GM21390 (cell line): ENCODE data around the gene TMEM171.

Experiments used
- ATAC-seq: cut with Tn5 transposase; IDR thresholded peaks from one replicate; pipeline ENCODE4 v1.9.1; 2021; ENCODE audit not compliant: unreplicated experiment

TMEM171 gene

DNA sequence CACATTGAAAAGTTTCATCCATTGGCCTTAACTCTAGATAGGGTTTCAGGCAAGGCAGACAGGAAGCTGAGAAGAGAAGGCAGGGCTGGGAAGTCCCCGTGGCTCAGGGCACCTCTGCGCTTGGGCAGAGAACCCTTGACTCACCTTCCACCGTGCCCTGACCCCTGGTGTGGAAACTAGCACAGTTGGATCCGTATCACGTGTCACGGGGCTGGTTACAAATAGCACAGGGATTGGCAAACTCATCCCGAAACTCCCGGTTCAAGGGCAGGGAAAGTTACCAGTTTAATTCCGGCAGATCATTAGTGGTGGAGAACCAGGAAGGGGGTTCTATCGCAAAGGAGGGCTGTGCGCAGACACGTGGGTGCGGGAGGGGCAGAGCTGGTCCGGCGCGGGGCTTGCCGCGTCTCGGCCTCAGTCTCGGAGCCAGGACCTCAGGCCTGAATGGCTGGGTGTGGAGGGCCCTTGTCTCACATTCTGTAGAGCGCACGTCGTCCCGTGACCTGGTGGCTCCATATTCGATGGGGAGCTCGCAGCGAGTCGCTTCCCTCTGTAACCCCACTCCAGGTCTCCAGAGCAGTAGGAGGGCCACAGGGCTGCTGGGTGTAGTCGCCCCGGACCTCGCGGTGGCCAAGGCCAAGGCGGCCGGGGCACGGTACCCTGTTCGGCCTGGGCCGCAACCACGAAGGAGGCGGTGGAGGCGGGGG is 771 bp upstream of the TMEM171 start:
- no peak for ATAC-seq

DNA sequence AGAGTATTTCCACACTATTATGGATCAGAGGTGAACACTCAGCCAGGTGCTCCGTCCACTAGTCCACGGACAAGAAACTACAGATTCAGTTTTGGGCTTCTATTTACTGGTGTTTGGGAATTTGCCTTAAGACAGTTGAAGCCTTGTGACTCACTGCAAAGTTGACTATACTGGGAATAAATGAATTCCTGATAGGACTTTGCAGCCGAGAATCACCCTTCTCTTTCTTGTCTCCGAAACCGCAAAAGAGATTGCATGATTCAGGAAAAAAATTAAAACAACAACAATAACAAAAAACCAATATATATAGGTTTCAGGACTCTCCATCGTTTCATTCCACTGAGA is 716 bp downstream of the TMEM171 start:
- ATAC-seq = no peak

DNA sequence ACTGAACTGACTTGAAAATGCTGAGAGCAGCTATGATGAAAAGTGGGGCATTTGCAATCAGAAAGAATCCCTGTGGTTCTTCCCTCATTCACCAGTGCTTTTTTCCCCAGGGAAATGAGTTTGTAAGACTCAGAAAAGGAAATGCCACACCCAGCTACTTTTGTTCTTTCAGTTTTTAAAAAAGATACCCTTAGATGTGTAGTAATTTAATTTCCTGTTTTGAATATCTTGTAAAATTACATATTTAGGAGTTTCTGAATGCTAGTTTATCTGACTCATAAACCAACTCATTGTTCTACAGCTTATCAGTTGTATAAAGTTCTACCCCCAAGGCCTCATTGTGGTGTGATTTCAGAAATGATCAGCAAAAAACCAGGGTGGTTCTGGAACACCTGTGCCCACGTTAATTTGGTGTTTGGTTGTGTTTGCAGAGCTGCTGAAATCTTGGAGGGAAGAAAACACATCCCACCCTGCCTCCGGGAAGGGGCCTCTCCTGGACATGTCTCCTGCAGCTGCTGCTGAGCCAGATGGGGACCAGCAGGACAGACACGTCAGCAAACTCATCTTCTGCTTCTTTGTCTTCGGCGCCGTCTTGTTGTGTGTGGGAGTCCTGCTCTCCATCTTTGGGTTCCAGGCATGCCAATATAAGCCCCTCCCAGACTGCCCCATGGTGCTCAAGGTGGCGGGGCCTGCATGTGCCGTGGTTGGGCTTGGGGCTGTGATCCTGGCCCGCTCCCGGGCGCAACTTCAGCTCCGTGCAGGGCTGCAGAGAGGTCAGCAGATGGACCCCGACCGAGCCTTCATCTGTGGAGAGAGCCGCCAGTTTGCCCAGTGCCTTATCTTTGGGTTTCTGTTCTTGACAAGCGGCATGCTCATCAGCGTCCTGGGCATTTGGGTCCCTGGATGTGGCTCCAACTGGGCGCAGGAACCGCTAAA is 2.8 kb downstream of the TMEM171 start:
- no peak for ATAC-seq

DNA sequence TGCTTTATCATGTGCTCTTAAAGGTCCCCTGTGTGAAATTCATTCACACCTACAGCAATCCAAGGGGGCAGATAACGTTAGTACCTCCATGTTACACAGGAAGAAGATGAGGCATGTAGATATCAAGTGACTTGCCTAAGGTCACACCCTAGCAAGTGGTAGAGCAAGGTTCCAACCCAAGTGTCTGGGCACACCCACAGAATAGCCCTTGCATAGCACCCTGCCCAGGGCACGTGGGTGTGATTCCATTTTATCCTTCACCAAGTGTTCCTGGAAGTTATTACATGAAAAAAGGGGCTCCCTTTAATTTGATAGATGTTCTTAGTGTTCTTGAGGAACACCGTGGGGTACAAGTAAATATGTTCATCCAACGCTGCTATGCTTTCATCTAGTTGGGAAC is 4.9 kb downstream of the TMEM171 start:
- ATAC-seq = no peak

DNA sequence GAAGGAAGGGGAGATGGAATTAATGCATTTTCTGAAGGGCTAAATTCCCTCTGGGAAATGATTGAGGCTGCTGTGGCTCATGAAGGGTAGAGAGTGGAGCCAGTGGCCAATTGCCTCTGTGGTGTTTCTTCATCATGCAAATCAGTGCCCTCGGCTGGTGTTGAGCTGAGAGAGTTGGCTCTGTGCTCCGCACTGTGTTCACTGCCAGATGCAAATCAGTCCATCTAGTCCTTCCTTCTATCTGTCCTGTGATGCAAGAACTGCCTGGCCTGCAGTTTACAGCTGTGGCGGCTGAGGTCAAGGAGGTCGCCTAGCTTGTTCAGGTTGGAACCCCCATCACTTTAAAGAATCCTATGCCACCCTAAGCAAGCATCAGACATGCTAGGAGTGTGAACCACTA is 6.0 kb downstream of the TMEM171 start:
- no peak for ATAC-seq

DNA sequence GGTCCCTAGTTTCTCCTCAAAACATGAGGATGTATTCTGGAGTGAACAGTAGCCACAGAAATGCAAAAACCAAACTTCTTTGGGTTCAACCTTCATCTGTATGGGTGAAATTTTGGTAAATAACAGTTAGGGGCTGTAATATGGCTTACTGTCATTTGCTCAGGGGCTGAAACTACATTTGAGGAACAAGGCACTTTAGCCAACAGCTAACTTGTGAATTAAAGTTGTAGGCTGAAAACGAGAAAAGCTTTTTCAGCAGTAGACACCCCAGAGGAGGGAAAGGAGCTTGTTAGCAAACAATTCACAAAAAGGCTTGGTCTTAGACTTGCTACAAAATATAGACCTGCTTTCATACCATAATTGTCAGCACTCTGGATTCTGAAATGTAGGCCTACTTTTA is 6.6 kb downstream of the TMEM171 start:
- no peak for ATAC-seq

DNA sequence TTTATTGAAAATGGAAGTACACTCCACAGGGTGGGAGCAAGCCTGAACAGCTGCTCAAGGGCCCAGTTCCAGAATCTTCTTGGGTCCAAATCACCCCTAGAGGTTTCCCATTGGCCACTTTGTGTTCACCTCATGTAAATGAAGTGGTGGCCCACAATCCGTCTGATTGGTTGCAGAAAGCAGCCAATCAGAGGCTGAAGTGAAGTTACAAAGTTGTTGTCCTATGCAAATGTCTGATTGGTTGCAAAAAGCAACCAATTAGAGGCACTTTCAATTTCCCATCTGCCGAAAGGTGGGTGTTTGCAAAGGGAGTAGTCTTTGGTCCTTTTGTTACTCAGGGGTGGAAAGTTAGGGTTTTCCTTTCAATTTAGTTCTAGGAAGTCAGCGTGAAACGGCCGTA is 8.8 kb downstream of the TMEM171 start:
- ATAC-seq = no peak

DNA sequence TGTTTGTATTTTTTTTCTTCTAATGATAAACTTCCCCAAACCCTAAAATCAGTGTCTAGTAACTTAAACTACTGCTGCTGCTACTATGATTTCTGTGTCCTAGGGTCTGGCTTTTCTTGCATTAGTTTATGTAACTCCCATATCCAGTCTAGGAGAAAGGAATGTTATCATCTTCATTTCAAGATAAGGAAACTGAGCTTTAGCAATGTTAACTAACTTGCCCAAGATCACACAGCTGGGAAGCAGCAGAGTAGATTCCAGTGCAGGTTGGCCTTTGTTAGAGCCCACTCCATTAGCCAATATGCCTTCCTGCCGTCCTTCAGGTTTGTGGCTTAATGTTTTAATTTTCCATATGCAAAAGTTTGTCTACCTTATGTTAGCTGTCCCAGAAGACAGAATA is 10.4 kb downstream of the TMEM171 start:
- no peak for ATAC-seq

DNA sequence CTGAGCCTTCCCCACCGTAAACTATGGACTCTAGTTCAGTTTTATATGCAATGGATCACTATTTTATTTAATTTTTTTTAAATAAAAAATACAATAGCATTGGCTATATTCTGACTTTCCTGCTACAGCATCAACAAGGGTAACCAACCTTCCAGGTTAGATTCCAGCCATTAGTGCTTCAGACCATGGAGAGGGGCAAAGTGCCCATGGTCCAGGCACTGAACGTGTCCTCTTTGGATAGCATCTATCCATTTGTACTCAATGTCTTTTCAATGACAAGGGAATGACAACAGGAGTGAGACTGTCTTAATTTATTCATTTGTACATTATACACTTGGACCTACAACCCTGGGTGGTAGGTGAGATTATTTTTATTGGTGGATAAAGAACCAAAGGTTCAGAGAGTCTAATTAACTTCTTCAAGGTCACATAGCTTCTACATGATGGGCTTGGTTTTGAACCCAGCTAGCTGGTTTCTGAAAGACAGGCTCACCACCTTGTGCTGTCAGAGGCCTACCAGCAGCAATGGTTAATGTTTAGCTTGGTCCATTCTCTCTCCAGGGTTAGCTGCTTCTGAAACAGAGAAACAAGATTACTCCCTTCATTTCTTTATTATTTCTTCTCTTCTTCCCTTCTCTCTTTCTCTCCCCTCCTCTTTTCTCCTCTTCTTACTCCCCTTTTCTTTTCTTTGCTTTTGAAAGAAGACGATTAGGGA is 11.5 kb downstream of the TMEM171 start:
- ATAC-seq = no peak

DNA sequence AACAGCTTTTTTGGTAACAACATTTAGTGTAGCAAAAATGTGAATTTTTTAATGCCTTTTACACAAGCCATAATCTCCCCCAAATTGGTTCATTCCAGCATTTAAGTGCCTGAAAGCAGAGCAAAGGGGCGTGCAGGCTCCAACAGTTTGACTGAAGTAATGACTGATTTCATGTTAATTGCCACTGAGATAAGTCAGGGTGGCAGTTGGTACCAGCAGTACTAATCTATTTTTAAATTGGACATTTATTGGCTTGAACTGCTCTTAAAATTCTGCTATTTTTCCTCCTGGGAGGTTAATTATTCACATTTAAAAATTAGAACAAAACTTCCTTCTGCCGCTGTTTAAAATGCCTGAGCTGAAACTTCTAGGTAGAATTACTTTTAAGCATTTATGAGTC is 12.4 kb downstream of the TMEM171 start:
- no peak for ATAC-seq

DNA sequence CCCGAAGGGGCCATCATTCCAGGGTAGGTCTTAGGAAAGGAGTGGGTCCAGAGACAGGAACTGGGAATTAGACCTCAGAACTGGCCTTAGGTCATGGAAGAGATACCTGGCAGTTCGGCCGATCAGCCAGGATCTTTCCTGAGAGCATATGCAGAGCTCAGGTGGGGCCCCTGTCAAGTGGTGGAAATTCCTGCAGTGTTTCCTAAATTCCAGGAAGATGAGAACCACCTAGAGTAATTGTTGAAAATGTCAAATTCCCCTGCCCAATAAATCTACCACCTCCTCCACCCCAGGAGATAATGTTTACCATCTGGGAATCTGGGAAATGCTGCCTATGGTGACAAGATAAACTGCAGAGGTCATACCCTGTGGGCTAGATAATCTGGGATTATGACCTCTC is 14.6 kb downstream of the TMEM171 start:
- no peak for ATAC-seq

DNA sequence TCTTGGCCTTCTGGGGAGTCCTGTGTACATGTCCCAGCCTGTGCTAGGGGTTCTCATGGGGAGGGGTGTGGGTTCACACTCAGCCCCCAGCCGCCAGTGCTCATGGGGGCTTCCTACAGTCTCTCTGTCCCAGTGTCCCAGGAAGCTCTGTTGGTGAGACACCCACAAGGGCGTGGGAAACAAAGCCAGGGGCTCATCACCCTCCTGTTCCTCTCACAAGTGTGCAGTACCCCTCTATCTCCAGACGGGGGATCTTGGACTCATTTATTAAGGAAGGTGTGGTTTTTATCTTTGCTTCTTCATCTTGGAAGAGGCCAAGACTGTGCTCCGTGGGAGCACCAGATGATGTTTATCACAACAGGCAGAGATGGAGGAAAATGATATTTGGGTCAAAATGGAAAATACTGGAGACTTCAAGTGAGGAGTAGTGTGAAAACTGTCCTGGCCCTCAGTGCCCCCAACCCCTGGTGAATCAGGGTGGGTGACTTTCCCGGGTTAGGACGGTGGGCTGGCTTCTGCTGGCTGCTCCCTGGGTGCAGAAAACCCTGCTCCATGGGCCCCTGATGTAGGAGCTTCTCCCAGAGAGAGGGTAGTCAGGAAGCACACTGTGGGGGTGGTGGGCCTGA is 15.2 kb downstream of the TMEM171 start:
- no peak for ATAC-seq

DNA sequence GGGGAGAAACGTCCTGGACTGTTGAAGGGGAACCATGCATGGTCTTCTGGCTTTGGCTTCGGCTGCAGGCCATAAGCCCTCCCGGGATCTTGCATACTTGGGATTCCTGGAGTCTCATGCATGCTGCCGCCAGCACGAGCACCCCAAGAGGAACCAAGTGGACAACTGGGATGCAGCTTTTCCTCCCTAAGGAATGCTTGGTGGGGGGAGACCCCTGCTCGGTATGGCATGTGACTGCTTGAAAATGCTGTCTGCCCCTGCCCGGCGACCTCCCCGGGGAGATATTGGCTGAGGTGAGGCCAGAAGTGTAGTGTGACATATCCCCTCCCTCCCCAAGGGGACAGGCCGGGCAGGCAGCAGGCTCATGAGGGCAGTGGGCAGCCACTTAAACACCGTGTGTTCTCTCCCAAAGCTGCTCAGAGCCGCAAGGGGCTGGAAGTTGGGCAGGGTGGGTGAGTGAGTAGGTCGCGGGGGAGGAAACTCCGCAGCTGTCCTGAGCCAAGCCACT is 15.7 kb downstream of the TMEM171 start:
- no peak for ATAC-seq

DNA sequence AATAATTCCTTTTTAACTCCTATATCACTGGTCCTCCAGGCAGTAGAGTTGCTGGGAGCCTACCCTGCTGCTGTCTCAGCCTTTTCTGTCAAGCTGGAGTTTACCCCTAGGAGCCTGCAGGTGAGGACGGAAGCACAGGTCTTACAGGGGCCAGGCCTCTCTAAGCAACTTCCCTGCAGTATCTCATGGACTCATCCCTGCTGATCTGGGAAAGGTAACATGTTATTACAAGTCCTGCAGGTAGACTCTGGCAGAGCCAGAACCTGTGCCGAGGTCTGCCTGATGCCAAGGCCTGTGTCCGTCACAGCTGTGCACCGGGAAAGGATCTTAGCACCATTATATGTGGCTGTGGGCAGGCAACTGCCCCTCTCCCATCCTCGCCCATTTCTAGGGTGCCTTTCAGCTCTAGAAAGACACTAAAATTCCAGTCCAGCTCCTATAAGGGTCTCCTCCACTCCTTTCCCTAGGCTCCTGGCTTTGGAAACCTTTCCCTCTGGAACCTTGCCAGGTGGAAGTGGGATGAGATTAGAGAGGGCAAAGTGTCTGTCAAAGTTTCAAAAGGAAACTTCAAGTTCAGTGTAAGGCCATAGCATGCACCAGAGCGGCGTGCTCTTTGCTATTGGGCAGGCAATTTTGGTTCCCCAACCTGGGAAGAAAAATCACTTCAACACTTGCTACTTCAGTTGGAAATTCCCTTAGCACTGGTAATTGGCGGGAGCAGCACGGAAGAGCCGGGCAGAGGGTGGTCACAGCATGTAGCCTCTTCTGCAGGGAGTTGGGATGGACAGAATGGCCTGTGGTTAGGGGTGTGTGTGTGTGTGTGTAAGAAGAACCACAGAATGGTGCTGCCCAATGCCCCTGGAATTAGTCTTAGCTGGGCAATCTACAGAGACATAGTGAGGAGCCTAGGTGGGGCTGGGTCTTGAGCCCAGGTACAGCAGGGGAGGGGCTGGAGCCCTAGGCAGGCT is 17.5 kb downstream of the TMEM171 start:
- ATAC-seq = no peak

DNA sequence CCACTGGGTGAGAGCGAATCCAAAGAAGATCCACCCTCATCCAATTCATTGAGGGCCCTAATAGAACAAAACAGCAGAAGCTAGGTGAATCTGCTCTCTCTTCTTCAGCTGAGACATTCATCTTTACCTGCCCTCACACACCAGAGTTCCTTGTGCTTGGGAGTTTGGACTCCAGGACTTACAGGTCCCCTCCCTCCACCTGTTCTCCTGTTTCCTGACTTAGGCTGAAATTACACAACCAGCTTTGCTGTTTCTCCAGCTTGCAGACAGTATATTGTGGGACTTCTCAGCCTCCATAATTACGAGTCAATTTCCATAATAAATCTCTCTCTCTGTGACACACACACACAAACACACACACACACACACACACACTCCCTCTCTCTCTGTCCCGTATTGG is 19.1 kb downstream of the TMEM171 start:
- no peak for ATAC-seq

DNA sequence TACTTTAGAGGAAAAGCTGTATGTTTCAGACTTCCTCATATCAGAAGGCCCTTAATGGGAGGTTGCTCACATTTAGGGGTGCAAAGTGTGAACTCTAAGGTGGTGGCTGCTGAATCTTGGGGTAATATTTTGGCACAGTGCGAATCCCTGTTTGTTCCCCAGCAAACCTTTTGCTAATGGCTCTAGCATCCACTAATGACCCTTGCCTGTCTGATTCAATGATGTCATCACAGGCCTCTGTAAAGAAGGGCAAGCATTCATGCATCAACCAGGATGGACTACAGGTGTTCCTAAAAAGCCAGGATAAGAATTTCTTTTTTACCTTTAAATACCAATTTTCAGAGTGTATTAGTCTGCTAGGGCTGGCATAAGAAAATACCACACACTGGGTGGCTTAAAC is 20.4 kb downstream of the TMEM171 start:
- ATAC-seq = no peak

DNA sequence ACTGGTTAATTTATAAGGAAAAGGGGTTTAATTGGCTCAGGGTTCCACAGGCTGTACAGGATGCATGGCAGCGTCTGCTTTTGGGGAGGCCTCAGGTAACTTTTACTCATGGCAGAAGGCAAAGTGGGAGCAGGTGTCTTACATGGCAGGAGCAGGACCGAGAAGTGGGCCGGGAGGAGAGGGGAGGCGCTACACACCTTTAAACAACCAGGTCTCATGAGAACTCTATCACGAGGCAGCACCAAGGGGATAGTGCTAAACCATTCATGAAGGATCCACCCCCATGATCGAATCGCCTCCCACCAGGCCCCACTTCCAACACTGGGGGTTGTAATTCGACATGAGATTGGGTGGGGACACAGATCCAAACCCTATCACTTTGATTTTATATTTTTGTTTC is 21.7 kb downstream of the TMEM171 start:
- no peak for ATAC-seq

DNA sequence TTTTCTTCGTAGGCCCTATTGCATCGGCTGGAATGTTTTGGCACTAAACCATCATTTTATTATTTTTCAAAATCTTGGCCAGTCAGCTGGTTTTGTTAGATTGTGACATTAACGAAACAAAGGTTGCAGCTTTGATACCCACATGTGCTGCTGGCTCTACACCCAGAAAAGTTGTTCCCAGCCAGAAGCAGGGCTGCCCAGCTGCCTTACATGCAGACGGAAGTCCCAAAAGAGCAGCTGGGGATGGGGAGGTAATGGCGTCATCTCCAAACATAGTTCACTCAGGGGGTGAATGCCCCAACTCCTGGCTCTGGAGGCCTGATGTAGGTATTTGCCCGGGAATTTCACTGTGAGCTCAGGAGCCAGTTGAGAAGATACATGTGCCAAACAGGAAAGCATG is 23.3 kb downstream of the TMEM171 start:
- no peak for ATAC-seq

DNA sequence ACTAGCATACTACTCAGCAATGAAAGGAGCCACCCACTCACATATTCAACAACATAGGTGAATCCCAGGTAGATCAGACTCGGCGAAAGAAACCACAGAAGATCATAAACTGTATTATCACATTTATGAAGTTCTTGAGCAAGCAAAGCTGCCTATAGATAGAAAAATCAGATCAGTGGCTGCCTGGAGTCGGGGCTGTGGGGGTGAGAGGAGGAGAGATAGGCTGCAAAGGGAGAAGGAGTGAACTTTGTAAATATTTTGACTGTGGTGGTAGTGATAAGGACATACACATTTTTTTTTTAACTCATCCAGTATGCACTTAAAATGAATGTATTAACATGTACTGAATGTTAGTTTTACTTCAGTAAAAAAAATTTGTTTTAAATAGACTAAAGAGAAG is 29.2 kb downstream of the TMEM171 start:
- no peak for ATAC-seq

DNA sequence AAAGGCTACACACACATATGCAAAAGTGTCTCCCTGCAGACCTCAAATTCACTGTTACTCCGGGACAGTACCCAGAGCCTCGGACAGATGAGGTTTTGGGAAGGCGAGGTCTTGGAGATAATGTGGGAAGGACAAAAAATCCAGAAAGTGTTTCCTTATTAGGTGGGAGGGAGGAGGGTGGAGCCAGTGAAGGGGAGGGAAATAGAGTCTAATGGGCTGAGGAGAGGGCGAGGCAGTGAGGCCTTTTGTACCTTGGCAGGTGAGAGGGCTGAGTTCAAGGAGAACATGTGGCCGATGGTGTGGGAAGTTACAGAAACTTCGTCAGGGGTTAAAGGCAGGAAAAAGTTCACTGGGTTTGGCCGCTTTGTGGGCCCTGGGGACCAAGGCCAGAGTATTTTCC is 30.5 kb downstream of the TMEM171 start:
- no peak for ATAC-seq
